GM12878 (cell line): ENCODE data around the gene LMX1B. TPM values are rescaled to one million over a fixed set of nuclear protein-coding genes. Genes with fewer than 3 reads are reported as not detected.

Experiments used
- ATAC-seq: fragments of 200-7000 bp; cut with Tn5 transposase; 3 replicates; pipeline ENCODE4 v1.9.1; 2020; ENCODE audit warnings: mild to moderate bottlenecking, moderate library complexity
- BruUV-seq: library from RNA; stranded (reverse); fragments of 400-500 nt; replicated peaks from 2 replicates; lab custom pipeline; 2021; lab: Mats Ljungman, UMichigan
- CTCF ChIA-PET: fragments of 300-600 bp; sonication (Branson Sonifier 250); formaldehyde crosslinking; extraction: SDS; loops from one replicate; lab custom pipeline; 2021; ENCODE audit warnings: inconsistent platforms; lab: Yijun Ruan, JAX
- POLR2A ChIA-PET: fragments of 350-600 bp; formaldehyde crosslinking; extraction: SDS; loops from one replicate; lab custom pipeline; 2021; ENCODE audit warnings: inconsistent platforms; lab: Charles Lee
- RAD21 ChIA-PET: fragments of 300-600 bp; sonication (Branson Sonifier 250); formaldehyde crosslinking; loops from one replicate; lab custom pipeline; 2023; ENCODE audit warnings: antibody characterized with exemption; ENCODE audit not compliant: unreplicated experiment; lab: Charles Lee
- SMC1A ChIA-PET: fragments of 300-600 bp; sonication (Branson Sonifier 250); formaldehyde crosslinking; loops from one replicate; lab custom pipeline; 2023; ENCODE audit not compliant: unreplicated experiment, uncharacterized antibody; lab: Charles Lee
- DNase-seq: peaks from one replicate; pipeline ENCODE4 v3.0.0-alpha.2; 2011; ENCODE audit warnings: low read depth, low spot score
- FAIRE-seq: peaks from 3 replicates; lab custom pipeline; 2011; peaks lifted over from hg19 to GRCh38; lab: Jason Lieb, UNC
- H2AFZ ChIP-seq: 2 replicates; pipeline ENCODE4 v1.6.0; 2011; ENCODE audit warnings: low read depth, low read length, control low read depth; ENCODE audit not compliant: control insufficient read depth
- H3K27ac ChIP-seq: 2 replicates; pipeline ENCODE4 v1.5.1; 2011; ENCODE audit warnings: control low read depth; ENCODE audit not compliant: control insufficient read depth, insufficient read depth
- H3K27me3 ChIP-seq, 2 experiments: replicated peaks in 1 of 2; 2 replicates each; pipeline versions ENCODE4 v1.6.0 to v1.6.1; 2011; ENCODE audit warnings: low read length in 1 of 2; ENCODE audit not compliant: control insufficient read depth in 2 of 2, insufficient read depth in 2 of 2
- H3K36me3 ChIP-seq, 2 experiments: 2 replicates each; pipeline ENCODE4 v1.5.1; 2011; ENCODE audit warnings: low read length in 1 of 2; ENCODE audit not compliant: control insufficient read depth in 2 of 2, insufficient read depth in 2 of 2
- H3K4me1 ChIP-seq: 2 replicates; pipeline ENCODE4 v1.6.1; 2011; ENCODE audit warnings: mild to moderate bottlenecking, low read length, moderate library complexity, mixed read lengths; ENCODE audit not compliant: control insufficient read depth, insufficient read depth
- H3K4me2 ChIP-seq: 2 replicates; pipeline ENCODE4 v1.6.0; 2011; ENCODE audit warnings: control low read depth; ENCODE audit not compliant: control insufficient read depth, insufficient read depth
- H3K4me3 ChIP-seq: fragments of 200-600 bp; sonication (generic); 2 replicates; pipeline ENCODE4 v1.5.1; 2016
- H3K79me2 ChIP-seq: 2 replicates; pipeline ENCODE4 v1.6.0; 2011; ENCODE audit warnings: low read length; ENCODE audit not compliant: control insufficient read depth, insufficient read depth
- H3K9ac ChIP-seq: 2 replicates; pipeline ENCODE4 v1.8.0; 2011; ENCODE audit warnings: low read length, control low read depth, mixed read lengths; ENCODE audit not compliant: control insufficient read depth, insufficient read depth
- H3K9me3 ChIP-seq: replicated peaks from 3 replicates; pipeline ENCODE4 v1.5.1; 2011; ENCODE audit warnings: mild to moderate bottlenecking, low read length; ENCODE audit not compliant: control insufficient read depth, insufficient read depth
- H4K20me1 ChIP-seq: 2 replicates; pipeline ENCODE4 v1.6.0; 2011; ENCODE audit not compliant: control insufficient read depth, insufficient read depth
- BCL11A ChIP-seq: IDR thresholded peaks from 2 replicates; pipeline ENCODE4 v1.6.1; 2011; ENCODE audit warnings: low read depth, low read length
- BHLHE40 ChIP-seq, 2 experiments: fragments of 450-650 bp in 1 of 2; IDR thresholded peaks; 2 replicates each; pipeline ENCODE4 v1.6.1; 2011 to 2017; ENCODE audit warnings: low read depth in 2 of 2, borderline replicate concordance in 1 of 2, improper control_type of control experiment in 1 of 2, low read length in 1 of 2, mild to moderate bottlenecking in 1 of 2
- CREM ChIP-seq: IDR thresholded peaks from 2 replicates; pipeline ENCODE4 v1.6.1; 2014; ENCODE audit warnings: antibody characterized with exemption, low read depth
- RFX5 ChIP-seq: IDR thresholded peaks from 2 replicates; pipeline ENCODE4 v1.6.1; 2011; ENCODE audit warnings: low read depth, low read length, improper control_type of control experiment
- SIX5 ChIP-seq: IDR thresholded peaks from 2 replicates; pipeline ENCODE4 v1.6.1; 2011; ENCODE audit warnings: mild to moderate bottlenecking, low read depth, low read length, moderate library complexity; ENCODE audit not compliant: severe bottlenecking
- ZNF217 ChIP-seq: fragments of 450-650 bp; IDR thresholded peaks from 2 replicates; pipeline ENCODE4 v1.6.1; 2017; ENCODE audit warnings: antibody characterized with exemption, mild to moderate bottlenecking
- ZNF24 ChIP-seq: fragments of 450-650 bp; IDR thresholded peaks from 2 replicates; pipeline ENCODE4 v1.6.1; 2017; ENCODE audit warnings: antibody characterized with exemption, mild to moderate bottlenecking
- ZNF274 ChIP-seq: IDR thresholded peaks from one replicate; pipeline ENCODE4 v1.8.0; 2011; ENCODE audit not compliant: insufficient read length, insufficient read depth
- WGBS: methylation state at CpG from one replicate; pipeline ENCODE4 v1.1.6; 2016; ENCODE audit warnings: low lambda C conversion rate; ENCODE audit not compliant: insufficient replicate concordance, insufficient coverage; ENCODE audit errors: missing lambda C conversion rate; 5-methylcytosine and 5-hydroxymethylcytosine counted together
- in situ Hi-C: fragments of 300-500 bp; cut with MboI; formaldehyde crosslinking; loops from 9 replicates; pipeline ENCODE4 v1.14.3; 2018; ENCODE audit warnings: mixed read lengths
- intact Hi-C: fragments of 100-400 bp; cut with micrococcal nuclease; formaldehyde crosslinking; loops from one replicate; pipeline ENCODE4 v1.14.2; 2022; ENCODE audit not compliant: unreplicated experiment
- polyA plus RNA-seq, 11 experiments: library from polyadenylated mRNA; depleted of rRNA in 4 of 11; unstranded in 6 of 11; stranded (reverse) in 5 of 11; fragments of >200 nt; fragmentation: Nextera tagmentation in 4 of 11; fragmentation: Illumina TruSeq in 1 of 11; extraction: Ambion mirVana in 4 of 11; extraction: Trizol in 1 of 11; gene quantifications; 1 replicate in 1 of 11; 2 replicates in 10 of 11; pipeline versions ENCODE4 v1.2.1 to v1.2.3, GENCODE V29; 2011 to 2016; ENCODE audit warnings: inconsistent platforms in 2 of 11, missing spikeins in 2 of 11, low read depth in 1 of 11
- total RNA-seq, 4 experiments: library from RNA; depleted of rRNA in 3 of 4; stranded (reverse); fragments of >200 nt in 3 of 4; fragmentation: Illumina TruSeq in 1 of 4; extraction: Trizol in 1 of 4; gene quantifications; 2 replicates each; pipeline versions ENCODE4 v1.2.1 to v1.2.3, GENCODE V29; 2013 to 2021
- TF ChIP-seq, protein P1 (sequence below): fragments of 450-650 bp; IDR thresholded peaks from 2 replicates; pipeline ENCODE4 v1.6.1; 2016; ENCODE audit warnings: mild to moderate bottlenecking, moderate library complexity, borderline replicate concordance

Gene LMX1B
- total and polyA plus RNA-seq, 10 of the 15 experiments (the other 5 are each of a cell fraction or from before 2014, with no cell fraction given): not detected

- CTCF ChIA-PET: no interaction called here
- Histone ChIP-seq H3K4me2 (no peak overlapping the region), H3K9me3 (no peaks in the 10 kb centered on the region), H4K20me1 (no peaks in the 10 kb centered on the region), H3K4me3 (no peak overlapping the region), H3K79me2 (no peaks in the 10 kb centered on the region), H3K36me3 (no peaks in the 10 kb centered on the region), H3K4me1 (no peaks in the 10 kb centered on the region), H3K27ac (no peak overlapping the region), H2AFZ (no peak overlapping the region), H3K27me3 (no peaks in the 10 kb centered on the region), H3K9ac (no peak overlapping the region)
- ATAC-seq: no peak
- BruUV-seq: no TSS peak
- in situ Hi-C loops (no loop called here), intact Hi-C loops (no loop called here)
- POLR2A ChIA-PET: no interaction called here
- no peak for TF ChIP-seq BHLHE40 (IDR thresholded peaks at IDR 0.05; ENCODE audit: borderline replicate concordance in 1 of 2, low read depth in 2 of 2, low read length in 1 of 2)
- no peak for TF ChIP-seq CREM
- no peak for TF ChIP-seq RFX5
- no peak for TF ChIP-seq ZNF24
- SMC1A ChIA-PET: no interaction called here
- 50% methylated on average over 2 of the region's 2 CpGs for WGBS
- DNase-seq: no peak
- FAIRE-seq: no peak
- RAD21 ChIA-PET: no interaction called here
These were observed 17.7 kb upstream of the LMX1B start for GRCh38 chr9:126595982-126596381.

GRCh38 chr9:126599047-126599650, 14.6 kb upstream of the LMX1B start:
- no peaks in the 10 kb centered on the region for H4K20me1 ChIP-seq
- no peak overlapping the region for H3K9ac ChIP-seq
- intact Hi-C loops (no loop called here), in situ Hi-C loops (no loop called here)
- CTCF ChIA-PET: interaction anchor here (0.9 kb wide), 1 partner anchor 41 kb away, joined by 5 read pairs; no protein-coding TSS in a partner anchor
- SMC1A ChIA-PET: no interaction called here
- no peaks in the 10 kb centered on the region for H3K79me2 ChIP-seq
- no peaks in the 10 kb centered on the region for H3K9me3 ChIP-seq
- TF ChIP-seq ZNF217 (no peak), BCL11A (no peak), ZNF274 (no peak), SIX5 (no peak)
- TF ChIP-seq, protein P1, sequence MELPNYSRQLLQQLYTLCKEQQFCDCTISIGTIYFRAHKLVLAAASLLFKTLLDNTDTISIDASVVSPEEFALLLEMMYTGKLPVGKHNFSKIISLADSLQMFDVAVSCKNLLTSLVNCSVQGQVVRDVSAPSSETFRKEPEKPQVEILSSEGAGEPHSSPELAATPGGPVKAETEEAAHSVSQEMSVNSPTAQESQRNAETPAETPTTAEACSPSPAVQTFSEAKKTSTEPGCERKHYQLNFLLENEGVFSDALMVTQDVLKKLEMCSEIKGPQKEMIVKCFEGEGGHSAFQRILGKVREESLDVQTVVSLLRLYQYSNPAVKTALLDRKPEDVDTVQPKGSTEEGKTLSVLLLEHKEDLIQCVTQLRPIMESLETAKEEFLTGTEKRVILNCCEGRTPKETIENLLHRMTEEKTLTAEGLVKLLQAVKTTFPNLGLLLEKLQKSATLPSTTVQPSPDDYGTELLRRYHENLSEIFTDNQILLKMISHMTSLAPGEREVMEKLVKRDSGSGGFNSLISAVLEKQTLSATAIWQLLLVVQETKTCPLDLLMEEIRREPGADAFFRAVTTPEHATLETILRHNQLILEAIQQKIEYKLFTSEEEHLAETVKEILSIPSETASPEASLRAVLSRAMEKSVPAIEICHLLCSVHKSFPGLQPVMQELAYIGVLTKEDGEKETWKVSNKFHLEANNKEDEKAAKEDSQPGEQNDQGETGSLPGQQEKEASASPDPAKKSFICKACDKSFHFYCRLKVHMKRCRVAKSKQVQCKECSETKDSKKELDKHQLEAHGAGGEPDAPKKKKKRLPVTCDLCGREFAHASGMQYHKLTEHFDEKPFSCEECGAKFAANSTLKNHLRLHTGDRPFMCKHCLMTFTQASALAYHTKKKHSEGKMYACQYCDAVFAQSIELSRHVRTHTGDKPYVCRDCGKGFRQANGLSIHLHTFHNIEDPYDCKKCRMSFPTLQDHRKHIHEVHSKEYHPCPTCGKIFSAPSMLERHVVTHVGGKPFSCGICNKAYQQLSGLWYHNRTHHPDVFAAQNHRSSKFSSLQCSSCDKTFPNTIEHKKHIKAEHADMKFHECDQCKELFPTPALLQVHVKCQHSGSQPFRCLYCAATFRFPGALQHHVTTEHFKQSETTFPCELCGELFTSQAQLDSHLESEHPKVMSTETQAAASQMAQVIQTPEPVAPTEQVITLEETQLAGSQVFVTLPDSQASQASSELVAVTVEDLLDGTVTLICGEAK: no peak
- 20% methylated on average over 11 of the region's 11 CpGs for WGBS
- DNase-seq: no peak
- no peak overlapping the region for H3K4me2 ChIP-seq
- BruUV-seq: no TSS peak
- FAIRE-seq: no peak
- no peak overlapping the region for H3K4me3 ChIP-seq
- H3K27ac ChIP-seq: no peak overlapping the region
- no peaks in the 10 kb centered on the region; a peak in 1 of 4 replicates for H3K27me3 ChIP-seq
- no peak for ATAC-seq
- POLR2A ChIA-PET: no interaction called here
- no peaks in the 10 kb centered on the region for H3K36me3 ChIP-seq
- H3K4me1 ChIP-seq: no peaks in the 10 kb centered on the region
- RAD21 ChIA-PET: no interaction called here
- no peak overlapping the region for H2AFZ ChIP-seq
